Coronary artery (tissue), 2 donors: ENCODE data around the gene ERC1.

Source experiments
- DNase-seq: peaks from one replicate; pipeline ENCODE4 v3.0.0-alpha.2; 2017; ENCODE audit warnings: low spot score
- H3K27ac ChIP-seq, 2 donors: fragments of 200-600 bp; sonication (generic); one replicate each; pipeline ENCODE4 v1.5.1; 2016 to 2019
- H3K4me3 ChIP-seq: fragments of 200-600 bp; sonication (generic); 2 replicates; pipeline ENCODE4 v1.5.1; 2016; ENCODE audit warnings: mild to moderate bottlenecking, moderate library complexity
- TF ChIP-seq, protein P1 (sequence below): fragments of 200-600 bp; sonication (generic); IDR thresholded peaks from one replicate; pipeline ENCODE4 v1.5.1; 2019; ENCODE audit warnings: antibody characterized with exemption

The ERC1 gene

GRCh38 chr12:1362143-1362662 is 371.2 kb downstream of the ERC1 start:
- no peak for DNase-seq
- TF ChIP-seq, protein P1, sequence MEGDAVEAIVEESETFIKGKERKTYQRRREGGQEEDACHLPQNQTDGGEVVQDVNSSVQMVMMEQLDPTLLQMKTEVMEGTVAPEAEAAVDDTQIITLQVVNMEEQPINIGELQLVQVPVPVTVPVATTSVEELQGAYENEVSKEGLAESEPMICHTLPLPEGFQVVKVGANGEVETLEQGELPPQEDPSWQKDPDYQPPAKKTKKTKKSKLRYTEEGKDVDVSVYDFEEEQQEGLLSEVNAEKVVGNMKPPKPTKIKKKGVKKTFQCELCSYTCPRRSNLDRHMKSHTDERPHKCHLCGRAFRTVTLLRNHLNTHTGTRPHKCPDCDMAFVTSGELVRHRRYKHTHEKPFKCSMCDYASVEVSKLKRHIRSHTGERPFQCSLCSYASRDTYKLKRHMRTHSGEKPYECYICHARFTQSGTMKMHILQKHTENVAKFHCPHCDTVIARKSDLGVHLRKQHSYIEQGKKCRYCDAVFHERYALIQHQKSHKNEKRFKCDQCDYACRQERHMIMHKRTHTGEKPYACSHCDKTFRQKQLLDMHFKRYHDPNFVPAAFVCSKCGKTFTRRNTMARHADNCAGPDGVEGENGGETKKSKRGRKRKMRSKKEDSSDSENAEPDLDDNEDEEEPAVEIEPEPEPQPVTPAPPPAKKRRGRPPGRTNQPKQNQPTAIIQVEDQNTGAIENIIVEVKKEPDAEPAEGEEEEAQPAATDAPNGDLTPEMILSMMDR: no peak
- no peak overlapping the region for H3K4me3 ChIP-seq
- no peak overlapping the region for H3K27ac ChIP-seq

DNA sequence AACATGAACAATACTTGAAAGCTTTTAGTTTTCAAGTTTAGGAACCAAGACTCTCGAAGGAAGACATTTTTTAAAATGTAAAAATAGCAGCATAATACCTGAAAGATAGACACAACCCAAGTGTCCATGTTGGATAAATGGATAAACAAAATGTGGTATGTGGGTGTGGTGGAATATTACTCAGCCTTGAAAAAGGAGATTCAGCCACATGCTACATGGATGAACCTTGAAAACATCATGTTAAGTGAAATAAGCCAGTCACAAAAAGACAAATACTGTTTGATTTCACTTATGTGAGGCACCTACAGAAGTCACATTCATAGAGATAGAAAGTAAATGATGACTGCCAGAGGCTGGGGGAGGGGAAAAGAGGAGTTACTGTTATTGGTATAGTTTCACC is 374.7 kb downstream of the ERC1 start:
- no peak for DNase-seq
- Histone ChIP-seq H3K27ac (no peak overlapping the region), H3K4me3 (no peak overlapping the region)
- TF ChIP-seq, protein P1: no peak

GRCh38 chr12:1367331-1368291 is 376.6 kb downstream of the ERC1 start:
- TF ChIP-seq, protein P1: no peak
- no peak for DNase-seq
- no peak overlapping the region for H3K27ac ChIP-seq
- H3K4me3 ChIP-seq: no peak overlapping the region

GRCh38 chr12:1369460-1369859 is 378.4 kb downstream of the ERC1 start:
- TF ChIP-seq, protein P1: no peak
- H3K27ac ChIP-seq: no peak overlapping the region
- DNase-seq: no peak
- H3K4me3 ChIP-seq: no peak overlapping the region

DNA sequence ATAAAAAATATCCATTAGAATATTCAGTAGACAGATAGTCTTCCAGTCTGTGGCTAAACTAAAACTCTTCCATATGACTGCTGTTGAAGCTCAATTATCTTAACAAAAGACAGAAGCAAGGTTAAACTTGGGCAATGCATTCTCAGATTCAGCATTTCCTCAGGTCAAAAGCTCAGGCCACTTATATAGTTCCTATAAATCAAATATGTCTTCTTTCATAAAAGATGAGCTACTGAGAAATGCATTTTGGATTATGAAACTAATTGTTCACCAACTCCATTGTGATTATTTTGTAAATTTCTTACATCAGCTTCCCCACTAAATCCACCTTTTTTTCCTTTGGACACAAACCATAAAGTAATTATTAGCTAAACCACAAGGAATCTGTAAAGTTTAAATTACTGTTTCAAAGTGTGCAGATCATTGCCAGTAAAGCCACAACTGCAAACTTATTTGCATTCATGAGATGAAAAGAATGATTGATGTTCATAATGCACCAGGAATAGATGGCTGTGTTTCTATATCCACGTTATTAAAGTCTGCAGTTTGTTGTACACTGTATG is 379.0 kb downstream of the ERC1 start:
- Histone ChIP-seq H3K4me3 (no peak overlapping the region), H3K27ac (no peak overlapping the region)
- DNase-seq: no peak
- TF ChIP-seq, protein P1: no peak

DNA sequence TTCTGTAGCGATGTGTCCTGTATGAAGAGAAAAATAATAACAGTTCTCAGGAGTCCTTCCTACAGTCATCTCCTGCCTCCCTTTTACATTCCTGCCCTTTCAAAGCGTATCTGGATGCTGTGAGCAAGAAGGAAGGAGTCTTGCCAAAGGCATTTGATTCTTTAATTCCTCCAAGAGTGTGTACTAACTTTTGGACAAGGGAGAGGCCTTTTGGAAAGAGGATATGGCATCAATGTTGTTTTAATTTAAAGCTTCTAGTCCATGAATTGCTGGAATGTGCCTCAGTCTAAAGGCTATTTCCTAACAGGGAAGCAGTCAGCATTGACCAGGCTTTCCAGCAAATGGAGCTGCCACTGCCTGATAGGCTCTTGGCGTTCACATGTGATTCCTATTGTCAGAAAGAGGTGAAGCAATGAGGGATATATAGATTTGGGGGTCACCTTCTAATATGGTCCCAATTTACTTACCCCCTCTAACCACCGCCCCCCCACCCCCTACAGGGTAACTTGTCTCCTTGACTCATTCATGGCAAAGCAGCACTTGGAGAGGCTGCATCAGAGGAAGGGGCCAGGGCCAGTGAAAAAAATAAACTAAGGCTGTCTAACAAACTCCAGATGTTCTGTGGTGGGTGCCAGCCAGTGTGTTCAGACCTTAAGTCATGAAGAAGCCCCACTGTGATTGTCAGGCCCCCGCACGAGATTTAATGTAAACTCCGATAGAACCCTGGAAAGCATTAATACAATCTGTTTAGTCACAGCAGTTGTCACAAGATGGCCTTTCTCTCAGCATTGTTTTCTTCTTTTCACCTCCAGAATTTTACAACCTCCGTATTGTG is 383.1 kb downstream of the ERC1 start:
- TF ChIP-seq, protein P1: no peak
- Histone ChIP-seq H3K27ac (no peak overlapping the region), H3K4me3 (no peak overlapping the region)
- DNase-seq: no peak
